ENCODE measurements around the gene PCYT2.

The PCYT2 gene

GRCh38 chr17:81954131-81955057 lies 43.2 kb upstream of the PCYT2 start:
- TF ChIP-seq TAF1 (IDR thresholded peaks at IDR 0.05; ENCODE audit: borderline replicate concordance, insufficient read depth, low read length) (no peak), SIN3A (IDR thresholded peaks at IDR 0.05; ENCODE audit: borderline replicate concordance, insufficient read depth, low read length) (no peak), POLR2AphosphoS5 (IDR thresholded peaks at IDR 0.05; ENCODE audit: low read depth, low read length) (no peak), FOXP2 (optimal IDR thresholded peaks at IDR 0.05; ENCODE audit: borderline replicate concordance, extremely low read depth, extremely low read length, insufficient read depth) (no peak)
- TF ChIP-seq, protein P1, sequence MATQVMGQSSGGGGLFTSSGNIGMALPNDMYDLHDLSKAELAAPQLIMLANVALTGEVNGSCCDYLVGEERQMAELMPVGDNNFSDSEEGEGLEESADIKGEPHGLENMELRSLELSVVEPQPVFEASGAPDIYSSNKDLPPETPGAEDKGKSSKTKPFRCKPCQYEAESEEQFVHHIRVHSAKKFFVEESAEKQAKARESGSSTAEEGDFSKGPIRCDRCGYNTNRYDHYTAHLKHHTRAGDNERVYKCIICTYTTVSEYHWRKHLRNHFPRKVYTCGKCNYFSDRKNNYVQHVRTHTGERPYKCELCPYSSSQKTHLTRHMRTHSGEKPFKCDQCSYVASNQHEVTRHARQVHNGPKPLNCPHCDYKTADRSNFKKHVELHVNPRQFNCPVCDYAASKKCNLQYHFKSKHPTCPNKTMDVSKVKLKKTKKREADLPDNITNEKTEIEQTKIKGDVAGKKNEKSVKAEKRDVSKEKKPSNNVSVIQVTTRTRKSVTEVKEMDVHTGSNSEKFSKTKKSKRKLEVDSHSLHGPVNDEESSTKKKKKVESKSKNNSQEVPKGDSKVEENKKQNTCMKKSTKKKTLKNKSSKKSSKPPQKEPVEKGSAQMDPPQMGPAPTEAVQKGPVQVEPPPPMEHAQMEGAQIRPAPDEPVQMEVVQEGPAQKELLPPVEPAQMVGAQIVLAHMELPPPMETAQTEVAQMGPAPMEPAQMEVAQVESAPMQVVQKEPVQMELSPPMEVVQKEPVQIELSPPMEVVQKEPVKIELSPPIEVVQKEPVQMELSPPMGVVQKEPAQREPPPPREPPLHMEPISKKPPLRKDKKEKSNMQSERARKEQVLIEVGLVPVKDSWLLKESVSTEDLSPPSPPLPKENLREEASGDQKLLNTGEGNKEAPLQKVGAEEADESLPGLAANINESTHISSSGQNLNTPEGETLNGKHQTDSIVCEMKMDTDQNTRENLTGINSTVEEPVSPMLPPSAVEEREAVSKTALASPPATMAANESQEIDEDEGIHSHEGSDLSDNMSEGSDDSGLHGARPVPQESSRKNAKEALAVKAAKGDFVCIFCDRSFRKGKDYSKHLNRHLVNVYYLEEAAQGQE (IDR thresholded peaks at IDR 0.05; ENCODE audit: insufficient read depth in 1 of 2, low read depth in 2 of 2, low read length in 2 of 2) = no peak

- TF ChIP-seq POLR2AphosphoS5 (IDR thresholded peaks at IDR 0.05; ENCODE audit: low read depth, low read length) (no peak), FOXP2 (optimal IDR thresholded peaks at IDR 0.05; ENCODE audit: borderline replicate concordance, extremely low read depth, extremely low read length, insufficient read depth) (no peak), SIN3A (IDR thresholded peaks at IDR 0.05; ENCODE audit: borderline replicate concordance, insufficient read depth, low read length) (no peak), TAF1 (IDR thresholded peaks at IDR 0.05; ENCODE audit: borderline replicate concordance, insufficient read depth, low read length) (no peak)
These were observed 41.6 kb upstream of the PCYT2 start for GRCh38 chr17:81952792-81953228.

- TF ChIP-seq, protein P1 (IDR thresholded peaks at IDR 0.05; ENCODE audit: insufficient read depth in 1 of 2, low read depth in 2 of 2, low read length in 2 of 2) = no peak
- no peak for TF ChIP-seq POLR2AphosphoS5 (IDR thresholded peaks at IDR 0.05; ENCODE audit: low read depth, low read length)
- TF ChIP-seq TAF1 (IDR thresholded peaks at IDR 0.05; ENCODE audit: borderline replicate concordance, insufficient read depth, low read length) = no peak
- no peak for TF ChIP-seq FOXP2 (optimal IDR thresholded peaks at IDR 0.05; ENCODE audit: borderline replicate concordance, extremely low read depth, extremely low read length, insufficient read depth)
- no peak for TF ChIP-seq SIN3A (IDR thresholded peaks at IDR 0.05; ENCODE audit: borderline replicate concordance, insufficient read depth, low read length)
These were observed 40.8 kb upstream of the PCYT2 start for GRCh38 chr17:81951785-81952684.

GRCh38 chr17:81950501-81950900 lies 39.3 kb upstream of the PCYT2 start:
- TF ChIP-seq TAF1 (IDR thresholded peaks at IDR 0.05; ENCODE audit: borderline replicate concordance, insufficient read depth, low read length) (no peak), SIN3A (IDR thresholded peaks at IDR 0.05; ENCODE audit: borderline replicate concordance, insufficient read depth, low read length) (no peak), POLR2AphosphoS5 (IDR thresholded peaks at IDR 0.05; ENCODE audit: low read depth, low read length) (no peak), FOXP2 (optimal IDR thresholded peaks at IDR 0.05; ENCODE audit: borderline replicate concordance, extremely low read depth, extremely low read length, insufficient read depth) (no peak)
- TF ChIP-seq, protein P1 (IDR thresholded peaks at IDR 0.05; ENCODE audit: insufficient read depth in 1 of 2, low read depth in 2 of 2, low read length in 2 of 2) = no peak

All from PFSK-1 (cell line).